ENCODE data around the gene HNRNPDL. TPM values are rescaled to one million over a fixed set of nuclear protein-coding genes. Genes with fewer than 3 reads are reported as not detected.

Gene HNRNPDL
- total RNA-seq, 2 experiments from 2014 or later = 224 to 394 TPM

DNA sequence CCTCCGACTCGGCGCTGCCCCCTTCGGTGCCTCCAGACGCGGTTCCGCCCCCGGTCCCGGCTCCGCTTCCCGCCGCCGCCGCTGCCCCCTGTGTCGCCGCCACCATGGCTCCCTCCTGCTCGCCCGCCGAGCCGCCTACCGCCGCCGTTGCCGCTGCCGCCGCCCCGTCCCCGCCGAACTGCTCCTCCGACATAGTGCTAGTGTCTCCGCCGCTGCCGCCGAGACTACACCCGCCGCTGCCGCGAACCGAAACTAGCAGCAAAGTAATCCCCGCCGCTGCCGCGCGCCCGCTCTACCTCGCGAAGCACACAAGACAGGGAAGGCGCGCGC is 56.8 kb downstream of the HNRNPDL start:
- no peaks in the 10 kb centered on the region; the same call in 1 of the 2 replicates for H3K9me3 ChIP-seq (ENCODE audit: low read length)
- no peaks in the 10 kb centered on the region for H3K9me2 ChIP-seq (ENCODE audit: insufficient read depth, low read length)
- peak overlapping the region; percentile 99 for H3K4me3 ChIP-seq (ENCODE audit: low read depth, low read length, poor library complexity, severe bottlenecking)
- H3K27ac ChIP-seq (ENCODE audit: low read depth, low read length, poor library complexity, severe bottlenecking) = peak overlapping the region; percentile 85
- DNase-seq (ENCODE audit: low spot score) = no peak
- H2AFZ ChIP-seq (ENCODE audit: low read length) = no peak overlapping the region; the same call in 1 of the 2 replicates
- TF ChIP-seq EZH2phosphoT487 (IDR thresholded peaks at IDR 0.05; ENCODE audit: borderline replicate concordance, low read depth, low read length) = no peak
- no peak for TF ChIP-seq CTCF (conservative IDR thresholded peaks at IDR 0.05; ENCODE audit: low read length)
- peaks cover 44% of the 10 kb centered on the region for H4K20me1 ChIP-seq (ENCODE audit: insufficient read depth, low read length)
- POLR2A ChIA-PET = interaction anchor here (0.9 to 3.8 kb wide), 8 partner anchors 8 to 60 kb away, joined by 3 to 15 read pairs (median 4); no protein-coding TSS in a partner anchor
- H3K36me3 ChIP-seq (ENCODE audit: insufficient read depth, low read length) = peaks cover 71% of the 10 kb centered on the region
- CTCF ChIA-PET (ENCODE audit: unreplicated experiment) = interaction anchor here (0.7 to 1.4 kb wide), 2 partner anchors 58 to 91 kb away, joined by 3 read pairs; no protein-coding TSS in a partner anchor
- intact Hi-C loops (cut with micrococcal nuclease; ENCODE audit: unreplicated experiment) = loop anchor here (5.0 kb wide), 3 partner anchors 86 to 664 kb away; partner anchors contain the start of genes COPS4 and LIN54
- no TSS peak for BruUV-seq (replicated peaks)
- peak overlapping the region; percentile 92 for H3K4me2 ChIP-seq (ENCODE audit: low read length)
- peaks cover 76% of the 10 kb centered on the region for H3K79me2 ChIP-seq (ENCODE audit: insufficient read depth, low read depth, low read length)
- H3K4me1 ChIP-seq (ENCODE audit: insufficient read depth, low read length, poor library complexity, severe bottlenecking) = peaks cover 35% of the 10 kb centered on the region

Small RNAs within 50 kb of the gene (small RNA-seq; reads per million reads assigned to genes)
- not detected for gene RF00150

Other genes with a start within 250 kb of the HNRNPDL start
- gene HNRNPD, start 56.5 kb downstream of the HNRNPDL start, total RNA-seq (2014; rRNA removed; shearing (Covaris generic)) = 127 and 159 TPM in 2 replicates
- gene HNRNPD, start 56.5 kb downstream of the HNRNPDL start, total RNA-seq (2022) = 572 and 601 TPM in 2 replicates
- 49.7 and 58.7 TPM in 2 replicates for gene ENOPH1, start 128 bp upstream of the HNRNPDL start, total RNA-seq (2014; rRNA removed; shearing (Covaris generic))
- 64.9 and 70.2 TPM in 2 replicates for gene ENOPH1, start 128 bp upstream of the HNRNPDL start, total RNA-seq (2022)
- gene TMEM150C, start 131.5 kb upstream of the HNRNPDL start, total RNA-seq (2014; rRNA removed; shearing (Covaris generic)) = not detected in 2 replicates
- not detected in 2 replicates for gene TMEM150C, start 131.5 kb upstream of the HNRNPDL start, total RNA-seq (2022)